ENCODE measurements around the gene ZNF684.
"Not testable (repeated sequence)": the region's sequence is repeated elsewhere in the genome, so short reads cannot be mapped to it uniquely, and the experiment has no call there.

Gene ZNF684

DNA sequence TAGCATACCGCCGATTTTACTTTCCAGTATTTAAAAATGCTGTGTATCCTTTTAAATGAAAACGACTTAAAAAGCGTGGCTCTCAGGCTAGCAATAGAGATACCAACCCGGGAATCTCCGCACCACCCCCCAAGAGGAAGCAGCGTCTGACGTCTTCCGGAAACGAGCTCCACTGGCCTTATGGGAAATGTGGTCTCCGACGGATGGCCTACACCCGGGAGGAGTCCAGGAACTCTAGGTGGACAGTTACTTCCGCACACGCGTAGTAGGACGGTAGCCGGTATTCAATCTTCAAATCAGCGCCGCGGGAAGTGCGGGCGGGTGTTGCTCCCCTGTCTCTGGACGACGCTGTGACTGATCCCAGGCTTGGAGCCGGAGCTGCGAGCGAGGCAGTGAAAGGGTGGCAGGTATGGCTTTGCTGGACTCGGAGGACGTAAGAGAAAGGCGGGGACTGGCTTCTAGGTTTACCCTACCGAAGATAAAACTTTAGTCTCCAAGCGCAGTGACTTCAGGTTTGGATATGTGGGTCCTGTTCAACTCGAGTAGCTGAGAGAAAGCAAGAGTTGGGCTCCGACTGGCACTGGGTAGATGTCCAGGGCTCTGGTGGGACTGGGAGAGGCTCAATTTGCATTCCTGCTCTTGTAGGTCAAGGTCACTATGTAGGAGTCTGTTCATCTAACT lies at the start of gene ZNF684:
Gene ZNF684 (plus strand): TSS at position 257 of the 681 bp plus-strand sequence. CDS start 1,530 bp downstream, outside the sequence.
- peak; percentile 80 for DNase-seq (ENCODE audit: low read depth)

GRCh38 chr1:40495315-40495903 lies 36.0 kb upstream of the ZNF684 start:
- no peak for DNase-seq (ENCODE audit: low read depth)

DNA sequence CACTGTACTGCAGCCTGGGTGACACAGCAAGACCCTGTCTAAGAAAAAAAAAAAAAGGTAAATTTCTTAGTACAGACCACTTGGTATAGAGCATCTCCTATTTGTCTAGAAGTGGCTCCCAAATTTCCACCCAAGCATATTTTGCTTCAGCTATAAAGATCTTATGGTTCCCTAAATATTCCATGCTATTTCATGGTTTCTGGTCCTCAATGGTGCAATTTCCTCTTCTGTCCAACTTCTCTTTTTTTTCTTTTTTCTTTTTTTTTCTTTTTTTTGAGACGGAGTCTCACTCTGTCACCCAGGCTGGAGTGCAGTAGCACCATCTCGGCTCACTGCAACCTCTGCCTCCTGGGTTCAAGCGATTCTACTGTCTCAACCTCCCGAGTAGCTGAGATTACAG lies 28.8 kb upstream of the ZNF684 start:
- DNase-seq (ENCODE audit: low read depth), result not testable (repeated sequence)

GRCh38 chr1:40507973-40508372 lies 23.5 kb upstream of the ZNF684 start:
- no peak for DNase-seq (ENCODE audit: low read depth)

- no peak for DNase-seq (ENCODE audit: low read depth)
Observed at GRCh38 chr1:40508375-40509341, 22.8 kb upstream of the ZNF684 start, which contains the start of gene EXO5. Gene EXO5, plus strand, starts transcription at chr1:40508767. Its CDS starts 5,778 bp downstream, at chr1:40514545.

GRCh38 chr1:40519517-40519916 lies 11.9 kb upstream of the ZNF684 start:
- no peak for DNase-seq (ENCODE audit: low read depth)

- no peak for DNase-seq (ENCODE audit: low read depth)
Observed at GRCh38 chr1:40530735-40531380, 579 bp upstream of the ZNF684 start.

- no peak for DNase-seq (ENCODE audit: low read depth)
Observed at GRCh38 chr1:40532062-40532389, 589 bp downstream of the ZNF684 start.

DNA sequence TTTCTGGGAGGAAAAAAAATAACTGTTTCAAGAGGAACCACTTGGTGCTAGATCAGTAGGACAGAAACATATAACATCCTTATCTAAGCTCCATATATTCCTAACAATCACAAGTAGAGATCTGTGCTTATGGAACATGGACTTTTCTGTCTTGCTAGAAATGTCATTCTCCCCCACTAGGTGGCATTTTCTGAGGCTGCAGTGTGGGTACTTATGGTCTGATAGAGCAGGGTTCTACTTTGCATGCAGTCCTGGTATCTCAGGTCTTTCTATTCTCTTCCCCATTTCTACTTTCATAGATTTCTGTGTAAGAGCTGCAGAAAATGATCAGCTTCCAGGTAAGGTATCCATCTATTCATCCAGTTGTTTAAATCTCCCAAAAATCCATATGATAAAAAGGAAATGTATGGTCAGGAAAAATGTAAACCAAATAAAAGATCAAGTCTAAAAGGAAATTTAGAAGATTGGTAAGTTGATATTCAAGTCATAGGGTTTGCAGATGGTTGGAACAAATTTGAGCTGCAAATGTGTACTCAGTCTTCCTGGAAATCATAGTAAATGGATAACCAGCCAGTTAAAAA lies 1.5 kb downstream of the ZNF684 start:
- no peak for DNase-seq (ENCODE audit: low read depth)

- no peak for DNase-seq (ENCODE audit: low read depth)
Observed at GRCh38 chr1:40534589-40534988, 3.2 kb downstream of the ZNF684 start.

DNA sequence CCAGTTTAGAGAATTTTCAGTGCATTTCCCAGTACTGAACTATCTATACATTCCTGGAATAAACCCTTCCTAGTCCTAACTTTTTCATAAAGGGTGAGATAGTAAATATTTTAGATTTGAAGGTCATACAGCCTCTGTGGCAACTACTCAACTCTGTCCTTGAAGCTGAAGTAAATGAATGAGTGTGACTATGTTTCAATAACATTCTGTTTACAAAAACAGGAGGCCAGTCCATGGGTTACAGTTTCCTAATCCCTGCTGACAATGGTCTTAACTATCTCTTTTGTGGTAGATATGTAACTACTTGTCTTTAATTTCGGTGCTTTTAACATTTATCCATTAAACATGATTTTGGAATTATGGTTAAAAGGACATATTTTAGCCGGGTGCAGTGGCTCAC lies 4.3 kb downstream of the ZNF684 start:
- no peak for DNase-seq (ENCODE audit: low read depth)

GRCh38 chr1:40539338-40539737 lies 7.9 kb downstream of the ZNF684 start:
- no peak for DNase-seq (ENCODE audit: low read depth)

GRCh38 chr1:40546957-40547356 lies 15.5 kb downstream of the ZNF684 start:
- DNase-seq (ENCODE audit: low read depth), result no peak

DNA sequence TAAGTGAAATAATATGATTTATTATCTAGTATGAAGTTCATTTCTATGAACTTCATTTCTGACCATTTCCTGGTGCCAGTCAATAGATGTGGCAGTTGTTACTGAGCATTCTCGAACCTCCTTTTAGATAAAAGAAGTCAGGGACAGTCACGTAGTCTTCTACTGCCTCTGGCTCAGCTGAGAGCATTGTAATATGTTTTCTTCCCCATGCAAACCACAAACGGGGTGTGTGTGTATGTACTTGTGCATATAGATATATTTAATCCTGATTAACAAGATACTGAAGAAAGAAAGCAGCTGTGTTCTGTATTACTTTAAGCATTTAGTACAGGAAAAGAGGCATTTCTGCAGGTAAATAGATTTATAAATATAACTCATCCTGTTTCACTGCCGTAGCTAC lies 21.6 kb downstream of the ZNF684 start:
- no peak for DNase-seq (ENCODE audit: low read depth)

GRCh38 chr1:40554807-40555206 lies 23.4 kb downstream of the ZNF684 start:
- DNase-seq (ENCODE audit: low read depth), result not testable (repeated sequence)

- DNase-seq (ENCODE audit: low read depth), result no peak
Observed at GRCh38 chr1:40556121-40556520, 24.7 kb downstream of the ZNF684 start.

GRCh38 chr1:40558241-40558640 lies 26.8 kb downstream of the ZNF684 start:
- DNase-seq (ENCODE audit: low read depth), result not testable (repeated sequence)

DNA sequence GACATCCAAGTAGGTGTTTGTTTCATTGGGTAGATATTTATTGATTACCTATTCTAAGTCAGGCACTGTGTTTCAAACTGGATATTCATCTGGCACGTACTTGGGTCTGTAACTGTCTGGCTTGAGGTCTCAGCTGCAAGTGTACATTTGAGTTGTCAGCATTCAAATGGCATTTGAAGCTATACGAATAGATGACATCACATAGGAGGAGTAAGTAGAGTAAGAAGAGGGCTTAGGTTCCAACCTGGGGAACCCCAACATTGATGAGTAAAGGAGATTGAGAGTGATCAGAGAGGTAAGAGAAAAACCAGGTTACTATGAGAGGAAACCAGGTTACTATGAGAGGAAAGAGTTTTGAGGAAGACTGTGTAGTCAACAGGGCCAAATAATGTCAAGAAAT lies 30.7 kb downstream of the ZNF684 start:
- no peak for DNase-seq (ENCODE audit: low read depth)

DNA sequence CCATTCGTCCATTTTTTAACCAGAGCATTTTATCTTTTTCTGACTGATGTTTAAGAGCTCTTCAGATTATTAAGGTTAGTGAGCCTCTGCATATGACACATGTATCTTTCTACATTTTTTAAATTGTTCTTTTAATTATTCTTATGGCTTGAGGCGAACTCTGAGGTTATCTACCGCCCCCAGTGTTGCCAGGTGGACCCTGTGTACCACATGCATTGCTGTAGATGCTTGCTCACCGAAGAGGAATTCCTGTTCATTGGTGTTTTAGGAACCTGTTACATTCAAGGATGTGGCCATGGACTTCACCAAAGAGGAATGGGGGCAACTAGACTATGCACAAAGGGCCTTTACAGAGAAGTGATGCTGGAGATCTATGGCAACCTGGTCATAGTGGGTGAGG lies 31.8 kb downstream of the ZNF684 start:
- DNase-seq (ENCODE audit: low read depth), result no peak

DNA sequence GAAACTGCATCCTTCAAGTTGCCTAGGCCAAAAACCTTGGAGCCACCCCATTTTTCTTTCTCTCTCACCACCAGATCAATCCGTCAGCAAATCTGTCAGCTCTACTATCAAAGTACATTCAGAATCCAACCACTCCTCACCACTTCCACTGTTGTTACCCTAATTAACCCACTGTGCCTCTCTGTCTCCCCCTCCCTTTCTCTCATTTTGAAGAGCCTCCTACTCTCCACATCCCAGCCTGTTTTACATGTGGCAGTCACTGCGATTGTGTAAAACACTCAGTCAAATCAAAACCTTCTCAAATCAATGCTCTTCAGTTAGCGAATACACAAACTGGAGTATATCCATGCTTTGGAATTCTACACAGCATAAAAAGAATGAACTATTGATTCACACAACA lies 33.1 kb downstream of the ZNF684 start:
- DNase-seq (ENCODE audit: low read depth), result no peak

DNA sequence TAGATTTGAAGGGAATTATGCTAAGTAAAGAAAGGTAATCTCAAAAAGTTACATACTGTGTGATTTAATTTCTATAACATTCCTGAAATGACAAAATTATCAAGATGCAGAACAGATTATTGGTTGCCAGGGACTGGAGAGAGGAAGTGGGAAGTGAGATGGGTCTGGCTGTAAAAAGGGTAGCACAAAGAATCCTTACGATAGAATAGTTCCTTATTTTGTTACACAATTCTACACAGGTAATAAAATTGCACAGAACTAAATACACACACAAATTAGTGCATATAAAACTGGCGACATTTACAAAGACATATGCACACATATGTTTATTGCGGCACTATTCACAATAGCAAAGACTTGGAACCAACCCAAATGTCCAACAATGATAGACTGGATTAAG lies 33.5 kb downstream of the ZNF684 start:
- no peak for DNase-seq (ENCODE audit: low read depth)

DNA sequence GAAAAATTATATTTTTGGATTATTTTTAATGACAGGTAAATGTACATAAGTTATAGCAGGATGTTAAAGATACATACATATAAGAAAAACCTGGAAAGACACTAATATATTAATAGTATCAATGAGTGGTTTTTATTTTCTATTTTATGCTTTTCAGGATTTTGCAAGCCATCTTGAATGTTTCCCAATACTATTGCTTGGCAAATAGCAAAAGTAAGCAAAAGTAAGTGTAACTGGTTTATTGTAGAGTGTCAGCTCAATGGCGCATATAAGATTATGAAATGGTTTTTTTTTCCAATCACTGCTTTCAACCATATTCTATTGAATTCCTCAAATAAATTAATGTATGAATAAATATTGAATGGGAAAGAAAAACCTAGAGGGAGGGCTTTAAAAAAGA lies 36.4 kb downstream of the ZNF684 start:
- DNase-seq (ENCODE audit: low read depth), result no peak
